GM19438 (cell line): Measurements from ENCODE around the gene NKX1-1.

ENCODE experiments used
- ATAC-seq: cut with Tn5 transposase; IDR thresholded peaks from one replicate; pipeline ENCODE4 v1.9.1; 2021; ENCODE audit warnings: low read depth; ENCODE audit not compliant: unreplicated experiment

NKX1-1 gene

DNA sequence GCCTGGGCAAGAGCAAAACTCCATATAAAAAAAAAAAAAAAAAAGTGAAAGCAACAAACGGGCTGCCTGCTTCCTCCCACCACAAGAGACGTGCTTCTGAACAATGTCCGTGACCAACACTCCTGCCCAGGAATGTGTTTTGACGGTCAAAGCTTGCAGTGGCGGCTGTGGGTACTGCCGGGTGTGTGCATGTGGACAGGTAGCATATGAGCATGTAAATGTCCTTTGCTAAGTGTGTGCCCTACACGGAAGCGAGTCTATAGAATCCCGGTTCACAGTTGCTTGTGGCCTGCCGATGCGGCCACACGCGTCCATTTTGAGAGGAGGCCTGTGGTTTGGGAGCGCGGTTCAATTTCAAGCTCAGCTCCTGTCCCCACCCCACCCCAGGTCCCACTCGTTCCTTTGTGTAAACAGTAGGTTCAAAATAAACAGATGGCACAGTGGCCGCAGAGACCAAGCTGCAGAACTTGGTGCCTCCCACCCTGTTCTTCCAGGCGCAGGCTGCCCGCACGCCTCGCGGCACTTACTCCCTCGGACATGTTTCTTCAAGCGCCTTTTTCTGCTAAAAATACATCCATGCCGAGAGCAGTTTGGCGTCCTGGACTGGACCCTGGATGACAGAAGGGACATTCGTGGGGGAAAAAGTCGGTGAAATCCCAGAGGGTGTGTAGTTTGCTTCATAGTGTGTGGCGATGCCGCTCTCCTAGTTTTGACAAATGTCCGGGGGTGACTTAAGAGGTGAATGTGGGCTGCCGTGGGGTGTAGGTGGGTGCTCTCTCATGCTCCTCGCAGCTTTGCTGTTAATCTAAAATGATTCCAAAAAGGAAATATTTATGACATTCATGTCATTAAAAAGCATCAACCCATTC, 11.5 kb upstream of the NKX1-1 start:
- no peak for ATAC-seq

DNA sequence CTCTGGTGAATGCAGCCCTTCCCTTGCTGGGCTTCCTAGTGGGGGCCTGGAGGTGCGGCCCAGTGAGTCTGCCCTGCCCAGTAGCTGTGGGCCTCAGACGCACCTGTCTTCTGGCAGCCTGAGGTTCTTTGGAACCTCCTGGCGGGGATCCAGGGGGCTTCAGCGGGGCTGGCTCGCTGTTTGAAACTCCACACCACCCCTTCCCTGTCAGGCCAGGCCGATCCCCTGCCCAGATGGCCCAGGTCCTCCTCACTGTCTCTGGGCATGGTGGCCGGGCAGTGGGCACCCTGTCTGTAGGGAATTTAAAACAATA, 10.7 kb upstream of the NKX1-1 start:
- no peak for ATAC-seq

DNA sequence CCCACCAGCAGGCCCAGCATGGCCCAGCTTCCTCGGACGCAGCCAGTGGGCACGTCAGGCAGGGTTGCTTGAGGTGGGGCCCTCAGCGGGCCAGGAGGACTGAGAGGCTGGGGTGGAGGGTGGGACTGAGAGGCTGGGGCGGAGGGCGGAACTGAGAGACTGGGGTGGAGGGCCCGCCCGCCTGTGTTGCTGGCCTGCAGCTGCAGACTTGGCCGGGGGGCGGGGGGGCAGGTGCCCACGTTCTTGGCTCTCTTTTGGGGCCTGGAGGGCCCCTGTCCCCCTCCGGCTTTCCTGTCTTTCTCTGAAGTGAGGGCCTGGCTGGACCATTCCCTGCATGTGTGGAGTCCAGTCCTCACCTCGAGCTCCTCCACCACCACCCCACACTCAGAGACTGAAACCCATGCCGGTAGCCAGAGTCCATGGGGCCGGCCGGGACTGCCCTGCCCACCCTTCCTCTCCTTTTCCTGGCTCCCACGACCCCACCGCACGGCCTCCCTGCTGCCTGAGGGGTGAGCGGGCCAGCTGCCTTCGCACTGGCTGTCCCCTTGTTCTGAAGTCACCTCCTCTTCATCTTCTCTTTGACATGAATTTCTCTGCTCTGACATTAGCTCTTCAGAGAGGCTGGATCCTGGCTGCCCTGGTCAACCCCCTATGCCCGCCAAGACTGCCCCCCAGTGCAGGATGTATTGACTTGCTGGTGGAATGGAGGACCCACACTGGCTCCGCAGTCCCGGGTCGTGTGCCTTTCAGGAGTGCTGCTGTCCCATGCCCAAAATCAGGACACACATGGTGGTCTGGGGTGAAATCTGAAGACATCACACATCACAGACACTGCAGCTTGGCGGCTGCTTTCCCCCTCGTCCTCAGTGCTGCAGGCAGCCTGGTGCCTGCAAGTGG, 10.1 kb upstream of the NKX1-1 start:
- no peak for ATAC-seq

DNA sequence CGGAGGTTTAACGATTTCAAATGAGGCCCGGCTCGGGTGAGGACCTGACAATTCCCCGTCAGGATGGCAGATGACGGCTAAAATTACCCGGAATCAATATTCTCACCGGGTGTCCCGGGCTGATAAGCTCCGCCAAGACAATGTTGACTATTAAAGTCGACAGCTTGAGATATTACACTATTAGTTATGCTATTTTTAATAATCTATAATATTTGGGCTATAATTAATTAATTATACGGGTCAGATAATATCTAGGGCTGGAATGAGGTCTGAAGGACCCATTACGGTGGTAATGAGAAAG, 9.4 kb upstream of the NKX1-1 start:
- no peak for ATAC-seq

DNA sequence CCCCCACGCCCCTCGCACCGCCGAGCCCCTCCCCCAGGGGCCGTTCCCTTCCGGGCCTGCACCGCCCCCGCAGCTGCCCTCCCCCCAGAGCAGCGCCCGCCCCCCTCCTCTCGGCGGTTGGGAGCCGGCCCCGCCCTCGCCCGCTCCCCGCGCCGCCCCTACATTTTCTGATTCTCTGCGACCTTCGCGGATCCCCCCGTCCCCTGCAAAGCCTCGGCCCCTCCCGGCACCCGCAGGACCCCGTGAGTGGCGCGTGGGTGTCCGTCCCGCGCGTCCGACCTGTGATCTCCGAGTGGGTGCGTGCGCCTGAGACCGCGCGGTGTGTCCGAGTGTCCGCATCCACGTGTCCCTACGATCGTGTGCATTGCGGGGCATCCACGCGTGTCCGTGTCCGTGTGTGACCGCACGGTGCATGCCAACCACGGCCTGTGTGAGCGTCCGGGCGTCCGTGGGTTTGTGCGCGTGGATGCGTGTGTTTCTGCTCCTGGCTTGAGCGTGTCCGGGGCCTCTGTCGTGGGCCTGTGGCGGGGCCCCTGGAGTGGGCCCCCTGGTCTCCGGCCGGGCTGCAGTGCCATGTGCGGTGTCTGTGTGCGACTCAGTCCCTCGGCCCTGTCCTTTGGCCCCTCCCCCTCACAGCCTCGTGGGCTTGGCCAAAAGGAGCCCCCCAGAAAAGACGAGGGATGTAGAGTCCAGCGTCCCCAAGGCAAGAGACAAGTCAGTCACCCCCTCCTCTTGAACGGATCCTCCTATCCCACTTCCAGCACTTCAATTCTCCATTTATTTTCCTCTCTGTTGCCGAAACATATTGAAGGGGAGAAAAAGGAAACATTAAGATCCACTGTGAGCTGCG, 8.8 kb upstream of the NKX1-1 start:
- no peak for ATAC-seq

DNA sequence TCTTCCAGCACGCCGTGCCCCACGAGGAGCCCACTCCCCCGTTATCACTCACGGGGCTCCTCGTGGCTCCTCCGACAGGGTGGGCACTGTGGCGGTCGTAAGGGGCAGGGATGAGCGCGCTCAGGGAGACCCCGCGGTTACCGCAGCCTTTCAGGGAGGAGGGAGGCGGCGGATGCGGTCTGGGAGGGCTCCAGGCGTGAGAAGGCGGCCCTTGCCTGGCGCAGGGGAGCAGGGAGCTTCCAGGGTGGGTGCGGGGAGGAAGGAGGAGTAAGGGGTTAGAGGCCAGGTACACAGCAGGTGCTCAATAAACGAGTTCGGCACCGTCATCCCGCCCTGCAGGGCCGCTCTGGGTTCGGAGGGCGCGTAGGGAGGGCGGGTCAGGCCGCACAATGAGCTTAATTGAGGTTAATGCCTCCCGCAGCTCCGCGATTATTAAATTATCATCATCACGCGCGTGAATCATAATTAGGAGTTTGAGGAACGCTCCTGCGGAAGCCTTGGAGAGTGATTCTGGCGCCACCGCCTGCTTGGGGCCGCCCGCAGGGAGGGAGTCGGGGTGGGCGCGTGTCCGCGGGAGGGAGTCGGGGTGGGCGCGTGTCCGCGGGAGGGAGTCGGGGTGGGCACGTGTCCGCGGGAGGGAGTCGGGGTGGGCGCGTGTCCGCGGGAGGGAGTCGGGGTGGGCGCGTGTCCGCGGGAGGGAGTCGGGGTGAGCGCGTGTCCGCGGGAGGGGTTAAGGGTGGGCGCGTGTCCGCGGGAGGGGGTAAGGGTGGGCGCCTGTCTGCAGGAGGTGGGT, 7.6 kb upstream of the NKX1-1 start:
- ATAC-seq = no peak

DNA sequence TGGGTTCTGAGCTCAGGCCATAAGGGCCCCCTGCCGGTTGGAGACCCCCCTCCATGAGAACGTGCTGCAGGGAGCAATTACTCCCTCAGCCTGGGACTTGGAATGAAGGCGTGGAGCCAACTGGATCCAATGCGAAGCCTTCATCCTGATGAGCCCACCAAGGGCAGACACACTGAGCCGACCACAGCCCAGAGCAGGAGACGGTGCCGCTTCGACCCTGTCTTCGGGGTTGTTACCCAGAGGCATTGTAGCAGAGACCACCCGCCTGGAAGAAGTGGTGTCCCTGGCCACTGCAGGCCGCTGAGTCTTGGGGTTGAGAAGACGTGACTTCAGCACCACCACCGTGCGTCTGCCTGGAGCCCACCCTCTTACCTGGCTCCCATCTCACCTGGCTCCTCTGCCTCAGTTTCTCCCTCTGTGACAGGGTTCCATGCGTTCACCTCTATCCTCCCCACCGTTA, 7.0 kb upstream of the NKX1-1 start:
- ATAC-seq = no peak

DNA sequence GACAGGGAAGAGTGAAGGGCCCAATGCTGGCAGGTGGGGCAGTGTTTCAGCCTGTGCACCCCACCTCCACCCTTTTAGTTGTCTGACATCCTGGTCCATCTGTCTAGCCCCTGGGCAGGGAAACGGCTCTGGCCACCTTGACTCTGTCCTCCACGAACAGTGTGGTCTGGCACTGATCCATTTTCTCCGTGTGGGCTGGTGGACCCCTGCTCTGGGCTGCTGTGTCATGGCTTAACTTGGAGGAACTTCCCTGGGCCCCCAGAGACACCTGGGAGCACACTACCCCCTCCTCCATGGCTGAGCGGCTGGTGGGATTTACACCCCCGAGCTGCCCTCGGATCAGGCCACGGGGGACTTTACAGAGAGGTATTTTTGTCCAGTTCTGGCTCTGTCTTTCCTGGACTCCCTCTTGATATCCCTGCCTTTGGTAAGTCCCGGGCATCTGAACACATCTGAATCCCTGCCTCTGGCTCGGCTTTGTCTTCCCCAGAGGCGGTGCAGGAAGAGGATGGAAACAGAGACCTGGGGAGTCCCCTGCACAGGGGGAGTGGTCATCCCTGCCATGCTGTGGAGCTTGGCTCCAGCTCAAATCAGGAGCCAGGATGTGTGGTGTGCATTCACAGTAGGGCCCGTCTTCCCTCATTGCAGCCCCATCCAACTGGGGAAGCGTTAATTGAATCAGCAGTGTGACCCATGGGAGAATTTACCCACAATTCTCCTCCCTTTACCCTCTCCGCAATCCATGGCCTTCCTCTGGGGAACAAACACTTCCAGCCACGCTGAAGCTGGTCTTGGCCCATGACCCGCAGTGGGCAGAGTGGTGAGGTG, 6.3 kb upstream of the NKX1-1 start:
- no peak for ATAC-seq

DNA sequence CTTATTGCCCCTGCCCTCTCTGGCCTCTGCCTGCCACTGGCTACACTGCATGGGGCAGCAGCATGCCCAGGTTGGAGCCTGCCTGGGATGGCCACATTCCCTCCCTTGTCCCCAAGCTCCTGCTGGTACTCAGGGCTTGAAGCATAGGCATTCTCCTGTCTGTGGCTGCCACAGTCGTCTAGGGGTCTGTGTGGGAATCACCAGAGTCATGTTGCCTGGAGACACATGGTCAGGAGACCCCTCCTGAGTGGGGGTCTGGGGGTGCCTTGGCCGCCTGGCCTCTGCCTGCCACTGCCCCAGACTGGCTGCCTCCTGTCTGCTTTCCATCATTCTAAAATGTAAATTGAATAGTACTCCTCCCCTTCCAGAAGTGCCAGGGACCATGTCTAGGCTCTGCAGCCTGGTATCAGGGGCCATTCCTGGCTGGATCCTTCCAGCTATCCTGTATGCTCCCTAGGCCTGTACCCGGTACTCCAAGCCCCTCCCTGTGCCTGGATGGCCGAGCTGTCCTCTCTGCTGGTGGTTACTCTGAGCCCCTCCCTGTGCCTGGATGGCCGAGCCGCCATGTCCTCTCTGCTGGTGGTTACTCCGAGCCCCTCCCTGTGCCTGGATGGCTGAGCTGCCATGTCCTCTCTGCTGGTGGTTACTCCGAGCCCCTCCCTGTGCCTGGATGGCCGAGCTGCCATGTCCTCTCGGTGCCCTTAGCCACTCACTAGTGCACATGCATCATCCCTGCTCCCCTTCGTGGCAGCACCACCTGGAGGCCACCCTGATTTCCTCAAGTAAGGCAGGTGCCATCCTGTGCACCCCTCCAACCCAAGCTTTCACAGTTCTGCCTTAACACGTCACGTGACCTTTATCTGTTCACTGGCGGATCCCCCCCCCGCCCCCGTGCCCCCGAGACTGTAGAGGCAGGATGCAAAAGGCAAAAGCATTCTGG, 5.5 kb upstream of the NKX1-1 start:
- no peak for ATAC-seq

DNA sequence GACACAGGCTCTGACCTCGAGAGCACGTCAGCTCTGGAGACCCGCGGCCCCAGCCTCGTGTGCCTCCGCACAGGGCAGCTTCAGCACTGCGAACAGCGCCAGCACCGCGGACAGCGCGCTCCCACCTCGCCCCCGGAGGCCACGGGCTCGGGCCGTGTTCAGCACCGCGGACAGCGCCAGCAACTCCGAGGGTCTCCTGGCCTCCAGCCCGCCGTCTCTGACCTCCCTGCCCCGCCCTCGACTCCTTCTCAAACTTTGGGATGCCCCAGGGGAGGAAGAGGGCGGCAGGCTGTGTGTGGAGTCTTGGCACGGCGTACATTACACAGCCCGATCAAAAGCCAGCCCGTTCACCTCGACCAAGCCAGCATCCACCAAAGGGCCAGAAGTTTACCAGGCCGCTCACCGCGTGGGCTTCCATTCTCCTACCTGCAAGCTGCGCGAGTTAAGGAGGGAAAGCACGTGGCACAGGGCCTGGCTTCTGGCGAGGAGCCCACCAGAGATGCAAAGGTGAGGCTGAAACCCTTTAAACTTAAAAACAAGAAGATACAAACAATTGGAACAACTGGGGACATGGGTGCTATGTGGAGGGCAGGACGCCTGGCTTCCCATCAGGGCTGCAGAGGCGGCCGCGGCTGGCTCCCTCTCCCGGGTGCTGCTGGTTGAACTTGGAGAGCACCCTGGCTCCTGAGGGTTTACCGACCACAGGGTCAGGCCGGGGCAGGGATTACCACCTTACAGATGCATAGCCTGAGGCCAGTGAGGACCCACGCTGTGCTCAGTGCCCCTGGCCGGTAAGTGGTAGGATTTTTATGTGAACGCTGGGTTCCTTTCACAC, 4.5 kb upstream of the NKX1-1 start:
- ATAC-seq = no peak

DNA sequence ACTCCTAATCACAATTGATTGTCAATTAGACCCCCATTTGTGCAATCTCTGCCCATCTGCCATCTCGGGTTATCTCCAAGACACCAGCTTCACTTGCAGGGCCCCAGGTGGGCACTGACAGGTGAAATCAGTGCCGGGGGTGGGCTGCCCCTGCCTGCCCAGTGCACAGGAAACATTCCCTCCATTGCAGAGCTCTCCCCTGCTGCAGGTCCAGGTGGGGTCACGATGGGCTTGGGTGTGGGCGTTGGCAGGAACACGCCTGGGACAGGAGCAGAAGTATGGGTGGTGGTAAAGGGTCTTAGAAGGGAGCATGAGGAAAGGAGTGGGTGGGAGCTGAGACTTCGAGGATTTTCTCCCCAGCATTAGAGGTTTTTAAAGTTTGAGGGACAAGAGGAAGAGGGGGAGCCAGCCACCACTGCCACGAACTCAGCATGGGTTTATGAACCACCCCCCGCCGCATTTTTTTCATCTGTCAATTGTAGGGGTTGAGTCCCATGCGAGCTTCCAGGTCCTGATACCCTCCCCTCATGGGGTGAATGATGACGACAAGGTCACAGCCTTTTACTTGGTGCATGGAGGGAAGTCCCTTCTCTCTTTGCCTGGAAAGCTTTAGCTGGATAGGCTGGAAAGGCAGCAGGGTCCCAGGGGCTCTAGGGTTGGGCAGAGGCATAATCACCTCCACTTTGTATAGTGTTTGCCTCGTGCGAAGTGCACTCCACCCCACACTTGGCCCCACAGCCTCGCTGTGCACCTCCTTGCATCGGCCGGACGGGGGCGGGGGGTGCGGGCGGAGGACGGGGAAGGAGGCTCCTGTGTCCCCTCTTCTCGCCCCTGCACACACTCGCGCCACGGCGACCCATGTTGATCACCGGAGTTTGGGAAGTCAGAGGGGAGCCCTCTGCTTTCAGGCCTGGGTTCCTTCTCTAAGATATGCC, 3.5 kb upstream of the NKX1-1 start:
- ATAC-seq = no peak

DNA sequence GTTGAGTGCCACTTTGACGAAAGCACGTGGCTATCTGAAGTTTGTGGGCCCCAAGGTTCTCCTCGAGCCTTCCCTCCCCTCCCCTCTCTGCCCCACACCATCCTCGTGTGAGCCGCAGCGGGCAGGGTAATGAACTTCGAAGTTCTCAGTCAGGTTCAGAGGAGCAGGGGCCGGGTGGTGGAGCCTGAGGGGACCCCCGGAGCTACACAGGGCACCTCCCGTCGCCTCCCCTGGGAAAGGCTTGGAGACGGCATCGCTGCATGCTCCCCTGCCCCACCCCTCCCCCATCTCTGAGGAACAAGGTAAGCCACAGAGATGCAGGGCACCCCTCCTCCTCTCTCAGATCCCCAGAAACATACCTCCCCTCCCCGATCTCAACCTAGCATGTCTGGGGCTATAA, 2.8 kb upstream of the NKX1-1 start:
- ATAC-seq = no peak

DNA sequence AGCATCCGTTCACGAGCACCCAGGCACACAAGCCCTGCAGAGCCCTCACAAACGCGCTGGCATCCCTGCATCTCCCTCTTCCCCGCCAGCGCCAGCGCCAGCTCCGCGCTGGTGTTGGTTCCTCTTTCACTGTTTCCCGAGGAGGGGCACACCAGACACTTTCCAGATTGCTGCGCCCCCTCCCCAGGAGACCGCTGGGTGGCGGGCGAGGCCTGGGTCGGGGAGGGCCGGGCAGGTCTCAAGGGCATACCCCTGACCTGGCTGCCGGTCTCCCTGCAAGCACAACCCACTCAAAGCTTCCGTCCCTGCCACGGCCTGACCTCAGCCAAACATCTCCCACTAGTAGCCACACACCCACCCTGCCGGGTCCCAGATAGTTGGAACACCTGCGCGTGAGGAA, 2.2 kb upstream of the NKX1-1 start:
- ATAC-seq = no peak

DNA sequence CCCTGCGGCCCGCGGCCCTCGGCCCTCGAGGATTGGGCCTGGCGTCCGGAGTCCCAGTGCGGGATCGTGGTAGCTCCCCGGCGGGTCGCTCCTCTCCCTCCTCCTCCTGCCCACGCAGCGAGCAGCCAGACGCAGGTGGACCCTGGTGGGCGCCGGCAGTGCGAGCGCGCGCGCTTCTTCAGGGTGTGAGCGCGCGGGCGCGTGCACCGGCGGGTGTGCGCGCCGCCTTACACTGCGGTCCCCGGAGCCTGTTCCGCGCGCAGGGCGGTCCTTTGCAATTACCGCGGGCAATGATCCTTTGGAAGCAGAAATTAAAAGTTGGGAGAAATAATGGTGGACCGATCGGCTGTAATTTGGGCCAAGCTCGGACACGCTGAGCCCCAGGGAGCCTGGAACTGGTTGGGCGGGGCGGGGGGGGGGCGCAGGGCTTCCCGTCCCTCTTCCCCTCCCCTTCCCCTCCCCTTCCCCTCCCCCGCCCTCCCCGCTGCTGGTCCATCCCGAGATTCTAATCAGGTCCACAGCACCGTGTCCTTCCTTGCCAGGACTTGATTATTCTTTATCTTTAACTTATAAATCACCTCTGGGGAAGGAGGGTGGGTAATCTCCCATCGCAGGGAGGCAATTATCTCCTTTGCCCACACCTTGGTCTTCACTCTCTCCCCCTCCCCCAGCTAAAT, 1.6 kb upstream of the NKX1-1 start:
- ATAC-seq = no peak

DNA sequence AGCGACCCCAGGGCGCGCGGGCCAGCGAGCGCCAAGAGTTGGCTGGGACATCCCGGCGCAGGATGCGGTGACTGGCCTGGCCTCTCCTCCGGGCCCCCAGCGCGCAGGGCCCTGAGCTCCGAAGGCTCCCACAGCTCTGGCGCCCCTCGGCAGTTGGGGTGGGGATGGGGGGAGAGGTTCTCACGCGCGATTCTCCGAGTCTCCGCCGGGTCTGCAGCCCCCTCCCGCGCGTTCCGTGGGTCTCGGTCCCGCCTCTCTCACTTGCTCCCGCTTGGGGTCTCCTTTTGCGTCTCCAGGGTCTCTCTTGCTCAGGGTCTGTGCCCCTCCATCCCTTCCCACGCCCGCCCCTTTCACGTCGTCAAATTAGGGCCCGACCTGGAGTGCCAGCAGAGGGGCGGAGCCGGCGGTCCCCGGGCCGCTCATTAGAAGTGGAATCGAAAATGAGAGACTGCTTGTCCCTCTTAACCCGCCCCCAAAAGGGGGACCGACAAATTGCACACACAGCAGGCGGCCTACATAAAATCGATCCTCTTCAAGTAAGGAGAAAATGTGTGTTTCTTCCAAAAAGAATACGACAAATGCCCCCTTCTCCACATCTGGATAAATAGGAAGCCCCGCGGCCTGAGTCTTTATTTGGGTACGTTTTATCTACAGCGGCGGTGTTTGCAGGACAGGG, 877 bp upstream of the NKX1-1 start:
- ATAC-seq = no peak
